Fibroblast of mammary gland (primary cell): ENCODE measurements around the gene DSCAML1.

Experiments
- DNase-seq: peaks from one replicate; pipeline ENCODE4 v3.0.0-alpha.2; 2010; ENCODE audit warnings: low read depth
- H3K4me3 ChIP-seq: 2 replicates; pipeline ENCODE4 v1.5.1; 2011; ENCODE audit warnings: low read depth, mild to moderate bottlenecking, low read length, moderate library complexity; ENCODE audit not compliant: control insufficient read depth
- CTCF ChIP-seq: conservative IDR thresholded peaks from 2 replicates; pipeline ENCODE4 v1.5.1; 2011; ENCODE audit warnings: low read depth, low read length, inconsistent platforms; ENCODE audit not compliant: control insufficient read depth, insufficient read depth

Gene DSCAML1

DNA sequence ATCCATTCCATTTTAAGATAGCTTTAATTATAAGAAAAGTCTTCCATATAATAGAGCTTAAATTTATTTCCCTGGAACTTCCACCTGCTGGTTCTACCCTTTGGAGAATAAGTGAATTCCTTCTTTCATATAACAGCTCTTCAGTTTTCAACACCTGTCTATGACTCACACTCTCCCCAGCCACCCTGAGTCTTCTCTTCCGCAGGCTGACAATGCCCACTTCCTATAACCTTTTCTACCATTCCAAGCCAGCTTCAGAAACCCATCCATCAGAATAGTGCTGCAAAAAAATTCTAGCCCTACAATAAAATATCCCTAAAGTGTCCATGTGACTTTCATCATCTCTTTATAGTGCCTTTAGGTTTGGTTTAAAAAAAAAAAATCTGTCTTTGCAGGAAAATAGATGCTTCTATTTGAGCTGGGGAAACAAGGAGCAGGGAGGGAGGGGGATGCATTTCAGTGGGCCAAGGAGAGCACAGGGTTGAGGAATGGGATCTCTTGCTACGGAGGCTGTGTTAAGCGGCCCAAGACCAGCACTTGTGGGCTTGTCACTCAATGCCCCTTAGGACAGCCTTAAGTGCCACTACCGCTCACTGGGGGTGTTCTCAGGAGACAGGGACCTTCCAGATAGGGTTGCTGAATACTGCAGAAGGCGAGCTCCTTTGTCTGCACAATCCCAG is 178.6 kb downstream of the DSCAML1 start:
- no peak for TF ChIP-seq CTCF

DNA sequence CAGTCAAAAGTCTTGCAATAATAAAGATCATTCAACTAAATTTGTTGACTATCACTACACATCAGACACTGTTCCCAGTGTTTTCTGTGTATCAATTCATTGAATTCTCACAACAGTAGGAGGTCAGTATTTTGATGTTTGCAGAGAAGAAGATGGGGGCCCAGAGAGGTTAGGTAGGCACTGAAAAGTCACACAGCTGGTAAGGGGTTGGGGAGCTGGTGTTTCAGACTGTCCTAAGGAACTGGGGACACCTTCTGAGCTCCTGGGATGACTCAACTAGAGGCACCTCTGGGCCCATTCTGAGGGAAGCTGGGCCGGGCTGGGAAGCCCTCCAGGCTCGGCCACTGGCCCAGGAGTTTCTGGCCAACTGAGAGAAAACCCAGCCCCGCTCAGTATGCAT is 180.0 kb downstream of the DSCAML1 start:
- H3K4me3 ChIP-seq, result no peak overlapping the region
- no peak for TF ChIP-seq CTCF
- DNase-seq, result no peak

More for the DNA sequence above, 178.6 kb downstream of the DSCAML1 start:
- DNase-seq, result no peak
- H3K4me3 ChIP-seq, result no peak overlapping the region

DNA sequence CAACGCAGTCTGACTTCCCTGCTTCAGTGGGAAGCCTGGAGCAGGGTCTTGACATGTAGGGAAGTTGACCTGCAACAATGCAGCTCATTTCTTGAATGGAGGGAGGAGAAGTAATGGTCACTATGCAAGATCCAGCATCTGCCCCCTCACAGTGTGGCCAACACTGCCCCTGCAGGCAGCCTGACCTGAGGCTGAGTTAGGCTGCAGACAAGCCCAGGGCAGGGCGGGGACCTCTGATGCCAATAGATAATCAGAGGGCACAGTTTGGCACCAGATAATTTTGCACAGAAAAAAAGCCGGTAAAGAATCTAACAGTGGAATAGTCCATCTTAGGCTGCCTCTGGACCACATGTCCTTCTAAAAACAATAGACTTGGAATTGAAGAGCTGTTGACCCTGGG is 182.3 kb downstream of the DSCAML1 start:
- TF ChIP-seq CTCF, result no peak
- no peak overlapping the region for H3K4me3 ChIP-seq
- no peak for DNase-seq

GRCh38 chr11:117613521-117613920 is 183.5 kb downstream of the DSCAML1 start:
- H3K4me3 ChIP-seq, result no peak overlapping the region
- TF ChIP-seq CTCF, result no peak
- DNase-seq, result no peak

GRCh38 chr11:117612177-117612576 is 184.8 kb downstream of the DSCAML1 start:
- no peak overlapping the region for H3K4me3 ChIP-seq
- no peak for DNase-seq
- no peak for TF ChIP-seq CTCF

- H3K4me3 ChIP-seq, result no peak overlapping the region
- no peak for DNase-seq
- no peak for TF ChIP-seq CTCF
These were observed 186.1 kb downstream of the DSCAML1 start for GRCh38 chr11:117610901-117611300.

GRCh38 chr11:117610045-117610444 is 187.0 kb downstream of the DSCAML1 start:
- no peak overlapping the region for H3K4me3 ChIP-seq
- DNase-seq, result no peak
- TF ChIP-seq CTCF, result no peak
